ENCODE measurements around the gene LCE2A. TPM values are rescaled to one million over a fixed set of nuclear protein-coding genes. Genes with fewer than 3 reads are reported as not detected.
"Not testable (repeated sequence)": the region's sequence is repeated elsewhere in the genome, so short reads cannot be mapped to it uniquely, and the experiment has no call there.

The LCE2A gene
- total and polyA plus RNA-seq, 9 of the 15 experiments (the other 6 are each of a cell fraction or from before 2014, with no cell fraction given) = not detected

DNA sequence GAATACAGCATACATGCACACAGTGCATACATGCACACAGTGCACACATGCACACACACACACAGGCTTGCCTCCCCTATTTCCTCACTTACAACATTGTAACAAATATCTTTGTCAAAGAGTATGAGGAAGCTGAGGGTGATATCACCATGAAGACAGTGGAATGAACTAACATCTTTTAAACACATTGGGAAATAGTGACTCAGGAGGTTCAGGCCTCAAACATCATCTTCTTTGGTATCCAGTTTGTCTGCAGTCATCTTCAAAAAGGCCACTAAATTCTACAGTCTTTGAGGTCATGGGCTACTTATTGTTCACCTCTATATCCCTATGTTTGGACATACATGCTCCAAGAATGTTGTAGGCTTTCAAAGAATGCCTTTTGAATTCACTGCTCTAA is 14.3 kb upstream of the LCE2A start (continued):
- no peak for TF ChIP-seq ETV6 (IDR thresholded peaks at IDR 0.05; ENCODE audit: borderline replicate concordance in 1 of 2, low read depth in 2 of 2, low read length in 1 of 2)
- TF ChIP-seq ETV6 (CRISPR knock-in tag; IDR thresholded peaks at IDR 0.05; ENCODE audit: borderline replicate concordance) = no peak
- no peak for TF ChIP-seq SRSF9 (IDR thresholded peaks at IDR 0.05; ENCODE audit: borderline replicate concordance, low read depth, low read length)
- TF ChIP-seq TEAD1 (CRISPR knock-in tag; IDR thresholded peaks at IDR 0.05) = no peak
- TF ChIP-seq, protein P1, sequence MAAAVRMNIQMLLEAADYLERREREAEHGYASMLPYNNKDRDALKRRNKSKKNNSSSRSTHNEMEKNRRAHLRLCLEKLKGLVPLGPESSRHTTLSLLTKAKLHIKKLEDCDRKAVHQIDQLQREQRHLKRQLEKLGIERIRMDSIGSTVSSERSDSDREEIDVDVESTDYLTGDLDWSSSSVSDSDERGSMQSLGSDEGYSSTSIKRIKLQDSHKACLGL (CRISPR knock-in tag; IDR thresholded peaks at IDR 0.05; ENCODE audit: borderline replicate concordance, poor library complexity, severe bottlenecking) = no peak
- TF ChIP-seq, protein P2, sequence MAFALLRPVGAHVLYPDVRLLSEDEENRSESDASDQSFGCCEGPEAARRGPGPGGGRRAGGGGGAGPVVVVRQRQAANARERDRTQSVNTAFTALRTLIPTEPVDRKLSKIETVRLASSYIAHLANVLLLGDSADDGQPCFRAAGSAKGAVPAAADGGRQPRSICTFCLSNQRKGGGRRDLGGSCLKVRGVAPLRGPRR (CRISPR knock-in tag; IDR thresholded peaks at IDR 0.05) = no peak

DNA sequence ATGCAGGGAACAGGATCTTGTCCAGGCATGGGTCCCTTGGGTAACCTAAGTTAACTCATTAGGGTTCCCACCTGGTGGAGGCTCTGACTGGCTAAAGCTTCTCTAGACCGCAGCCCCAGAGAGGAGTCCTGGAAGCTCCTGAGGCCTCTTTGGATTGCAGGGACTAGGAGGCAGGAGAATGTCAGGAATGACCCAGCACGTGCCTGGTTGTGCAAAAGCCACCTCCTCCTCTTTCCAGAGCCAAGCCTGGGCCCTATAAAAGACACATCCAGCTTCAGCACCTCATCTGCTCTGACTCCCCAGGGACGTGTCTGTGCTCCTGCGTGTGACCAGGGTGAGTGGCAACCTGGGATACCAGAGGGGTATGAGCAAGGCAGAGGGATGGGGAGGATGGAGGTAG is 12.3 kb upstream of the LCE2A start, which contains the start of gene LCE2B:
LCE2B (plus strand) TSS at position 301 of the 400 bp plus-strand sequence. CDS start 721 bp downstream, outside the sequence.
- H3K4me1 ChIP-seq (replicated peaks in 1 of 2; ENCODE audit: control insufficient read depth in 2 of 2, insufficient read depth in 2 of 2, low read length in 2 of 2); H2AFZ ChIP-seq (ENCODE audit: low read depth, low read length); FAIRE-seq; CTCF ChIA-PET (ENCODE audit: low intra/inter-chr PET ratio); H3K9ac ChIP-seq (ENCODE audit: insufficient read depth in 1 of 2, low read depth in 2 of 2, low read length in 2 of 2); H3K4me3 ChIP-seq; in situ Hi-C loops (cut with MboI); H3K9me1 ChIP-seq (ENCODE audit: control insufficient read depth, insufficient read depth, low read length); H3K36me3 ChIP-seq (ENCODE audit: control insufficient read depth, insufficient read depth, low read length); H3K4me2 ChIP-seq (ENCODE audit: insufficient read depth, low read length); H3K27ac ChIP-seq (ENCODE audit: extremely low read depth, low read depth, low read length); H4K20me1 ChIP-seq (replicated peaks; ENCODE audit: control insufficient read depth, insufficient read depth, low read length); intact Hi-C loops (cut with micrococcal nuclease); DNase-seq (ENCODE audit: extremely low read depth in 1 of 4, low spot score in 3 of 4); H3K27me3 ChIP-seq (ENCODE audit: control insufficient read depth in 2 of 2, insufficient read depth in 2 of 2, low read length in 2 of 2); POLR2A ChIA-PET; H3K9me3 ChIP-seq (replicated peaks; ENCODE audit: control insufficient read depth, insufficient read depth, low read depth, low read length); ATAC-seq; H3K79me2 ChIP-seq (ENCODE audit: control insufficient read depth, insufficient read depth, low read length); BruUV-seq (replicated peaks): not testable (repeated sequence)
- 0% methylated on average over 2 of the region's 4 CpGs for WGBS (ENCODE audit: insufficient coverage, low coverage, missing lambda C conversion rate)

All from K562 (cell line).